Esophagus squamous epithelium (tissue), 5 donors: ENCODE results near the gene GLTP. TPM values are rescaled to one million over a fixed set of nuclear protein-coding genes. Genes with fewer than 3 reads are reported as not detected.

Experiments
- DNase-seq: peaks from one replicate; lab custom pipeline; 2025; lab: John Stamatoyannopoulos, UW
- H3K27ac ChIP-seq, 4 donors: fragments of 200-600 bp; sonication (generic); one replicate each; pipeline ENCODE4 v1.5.1; 2016 to 2019; ENCODE audit warnings: mild to moderate bottlenecking in 1 of 4
- H3K27me3 ChIP-seq, 4 donors: fragments of 200-600 bp; sonication (generic); 1 replicate in 3 of 4; 2 replicates in 1 of 4; pipeline versions ENCODE4 v1.5.1 to v1.6.0; 2017 to 2021; ENCODE audit warnings: antibody characterized with exemption in 1 of 4
- H3K36me3 ChIP-seq, 3 donors: fragments of 200-600 bp; sonication (generic); one replicate each; pipeline ENCODE4 v1.5.1; 2016 to 2019
- H3K4me1 ChIP-seq, 3 donors: fragments of 200-600 bp; sonication (generic); one replicate each; pipeline ENCODE4 v1.5.1; 2017 to 2019
- H3K4me3 ChIP-seq, 4 donors: fragments of 200-600 bp; sonication (generic); 1 replicate in 3 of 4; 2 replicates in 1 of 4; pipeline ENCODE4 v1.5.1; 2016 to 2019; ENCODE audit warnings: mild to moderate bottlenecking in 2 of 4, moderate library complexity in 1 of 4
- H3K9me3 ChIP-seq, 3 donors: fragments of 200-600 bp; sonication (generic); one replicate each; pipeline ENCODE4 v1.5.1; 2016 to 2019
- CTCF ChIP-seq, 6 experiments: fragments of 450-650 bp in 4 of 6; fragments of 200-600 bp in 2 of 6; sonication (generic) in 2 of 6; IDR thresholded peaks; one replicate each; pipeline ENCODE4 v1.5.1; 2016 to 2019; ENCODE audit warnings: antibody characterized with exemption in 6 of 6, mild to moderate bottlenecking in 4 of 6, moderate library complexity in 4 of 6
- POLR2A ChIP-seq, 4 donors: fragments of 450-650 bp; IDR thresholded peaks; one replicate each; pipeline ENCODE4 v1.6.1; 2017; ENCODE audit warnings: antibody characterized with exemption in 4 of 4, mild to moderate bottlenecking in 4 of 4, moderate library complexity in 3 of 4
- WGBS, 2 donors: methylation state at CpG; one replicate each; pipeline ENCODE4 v1.1.5; 2018; 5-methylcytosine and 5-hydroxymethylcytosine counted together
- intact Hi-C: fragments of 100-400 bp; cut with DNase I; formaldehyde crosslinking; loops from one replicate; pipeline ENCODE4 v1.15.0; 2022
- total RNA-seq, 4 donors: library from RNA; depleted of rRNA; stranded (reverse); fragments of >200 nt; gene quantifications; one replicate each; pipeline ENCODE4 v1.1.0, GENCODE V29; 2016
- donor health status: DM: yes; HTN: yes; CAD: no.

The GLTP gene
- total RNA-seq, 4 donors from 2014 or later, result 315 to 901 (median 457) TPM

GRCh38 chr12:109879351-109880042 lies 844 bp downstream of the GLTP start:
- peak overlapping the region; percentile 91 to 98 (median 94) for H3K27ac ChIP-seq
- no peaks in the 10 kb centered on the region for H3K27me3 ChIP-seq
- TF ChIP-seq POLR2A (IDR thresholded peaks at IDR 0.05), result no peak
- TF ChIP-seq CTCF (IDR thresholded peaks at IDR 0.05), result no peak
- H3K9me3 ChIP-seq, result no peaks in the 10 kb centered on the region
- WGBS, 2 donors, result 0 to 4% methylated on average over 6 to 13 of the region's 13 CpGs
- peaks cover 26 to 91% (median 43%) of the 10 kb centered on the region in 3 donors for H3K4me1 ChIP-seq
- H3K4me3 ChIP-seq, result peak overlapping the region; percentile 66 to 94 (median 79)
- intact Hi-C loops, result no loop called here
- peaks cover 0 to 6% (median 0%) of the 10 kb centered on the region in 3 donors for H3K36me3 ChIP-seq
- DNase-seq, result no peak

DNA sequence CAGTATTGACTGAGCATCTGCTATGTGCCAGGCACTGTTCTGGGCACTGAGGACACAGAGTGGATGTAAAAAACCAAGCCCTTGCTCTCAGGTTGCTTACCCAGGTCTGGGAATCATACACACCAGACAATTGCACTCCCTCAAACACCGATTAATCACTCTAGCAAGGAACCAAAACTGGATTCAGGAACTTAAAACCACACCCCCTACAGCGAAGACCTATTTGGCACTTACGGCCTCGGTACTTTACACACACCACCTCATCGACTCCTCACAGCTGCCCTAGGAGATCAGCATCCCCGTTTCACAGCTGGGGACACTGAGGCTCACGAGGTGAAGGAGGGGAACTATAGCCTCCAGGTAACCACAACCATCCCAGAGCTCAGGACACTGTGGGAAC lies 1.6 kb downstream of the GLTP start:
- WGBS, 2 donors, result 34 to 47% methylated on average over 5 to 7 of the region's 7 CpGs
- peaks cover 30 to 91% (median 42%) of the 10 kb centered on the region in 3 donors for H3K4me1 ChIP-seq

DNA sequence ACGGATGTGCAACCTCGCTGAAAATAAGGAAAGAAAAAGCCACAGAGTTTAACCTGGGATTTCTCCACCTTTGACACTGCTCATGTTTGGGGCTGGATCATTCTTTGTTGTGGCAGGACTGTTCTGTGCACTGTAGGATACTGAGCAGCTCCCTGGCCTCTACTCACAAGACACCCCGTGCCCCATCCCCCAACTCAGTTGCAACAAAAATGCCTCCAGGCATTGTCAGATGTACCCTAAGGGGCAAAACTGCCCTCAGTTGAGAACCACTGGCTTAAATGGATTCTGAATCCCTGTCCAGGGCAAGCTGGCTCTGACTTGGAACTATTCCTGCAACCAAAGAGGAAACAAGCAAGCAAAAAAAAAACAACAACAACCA lies 2.1 kb downstream of the GLTP start:
- H3K36me3 ChIP-seq, result peaks cover 0 to 7% (median 0%) of the 10 kb centered on the region in 3 donors
- H3K4me1 ChIP-seq, result peaks cover 32 to 91% (median 42%) of the 10 kb centered on the region in 3 donors
- TF ChIP-seq POLR2A (IDR thresholded peaks at IDR 0.05), result no peak
- TF ChIP-seq CTCF (IDR thresholded peaks at IDR 0.05), result no peak
- H3K4me3 ChIP-seq, result peak overlapping the region; percentile 66 to 94 (median 79)
- H3K9me3 ChIP-seq, result no peaks in the 10 kb centered on the region
- DNase-seq, result no peak
- H3K27me3 ChIP-seq, result no peaks in the 10 kb centered on the region
- WGBS, 2 donors, result 33 to 68% methylated on average over 3 of the region's 3 CpGs
- peak overlapping the region; percentile 91 to 98 (median 94) for H3K27ac ChIP-seq
- intact Hi-C loops, result no loop called here

More for the DNA sequence above, 1.6 kb downstream of the GLTP start:
- Histone ChIP-seq H3K4me3 (peak overlapping the region; percentile 66 to 94 (median 79)), H3K27ac (peak overlapping the region; percentile 91 to 98 (median 94)), H3K9me3 (no peaks in the 10 kb centered on the region), H3K27me3 (no peaks in the 10 kb centered on the region), H3K36me3 (peaks cover 0 to 6% (median 0%) of the 10 kb centered on the region in 3 donors)
- TF ChIP-seq POLR2A (IDR thresholded peaks at IDR 0.05) (peak in 2 of 4 donors; percentile 52), CTCF (IDR thresholded peaks at IDR 0.05) (no peak)
- intact Hi-C loops, result no loop called here
- DNase-seq, result no peak

- Histone ChIP-seq H3K4me3 (peak overlapping the region; percentile 66 to 94 (median 79)), H3K4me1 (peaks cover 31 to 91% (median 48%) of the 10 kb centered on the region in 3 donors), H3K27ac (peak overlapping the region; percentile 91 to 98 (median 94)), H3K9me3 (no peaks in the 10 kb centered on the region), H3K27me3 (no peaks in the 10 kb centered on the region), H3K36me3 (peaks cover 0 to 13% (median 0%) of the 10 kb centered on the region in 3 donors)
- TF ChIP-seq CTCF (IDR thresholded peaks at IDR 0.05) (no peak), POLR2A (IDR thresholded peaks at IDR 0.05) (no peak)
- DNase-seq, result no peak
- intact Hi-C loops, result no loop called here
- 50 to 56% methylated on average over 8 to 9 of the region's 10 CpGs for WGBS, 2 donors
Observed at GRCh38 chr12:109877504-109878246, 2.7 kb downstream of the GLTP start.

- no peaks in the 10 kb centered on the region for H3K27me3 ChIP-seq
- peak overlapping the region; percentile 91 to 98 (median 94) for H3K27ac ChIP-seq
- H3K36me3 ChIP-seq, result peaks cover 0 to 26% (median 0%) of the 10 kb centered on the region in 3 donors
- DNase-seq, result no peak
- H3K4me1 ChIP-seq, result peaks cover 34 to 91% (median 61%) of the 10 kb centered on the region in 3 donors
- TF ChIP-seq CTCF (IDR thresholded peaks at IDR 0.05) (no peak), POLR2A (IDR thresholded peaks at IDR 0.05) (no peak)
- H3K9me3 ChIP-seq, result no peaks in the 10 kb centered on the region
- intact Hi-C loops, result no loop called here
- peak overlapping the region in 1 of 4 donors; percentile 12 for H3K4me3 ChIP-seq
Observed at GRCh38 chr12:109876406-109876805, 3.9 kb downstream of the GLTP start.
